ENCODE data around the gene ZNF268. TPM values are rescaled to one million over a fixed set of nuclear protein-coding genes. Genes with fewer than 3 reads are reported as not detected.

The ZNF268 gene
- total RNA-seq: 11.9 and 13.5 TPM in 2 replicates

GRCh38 chr12:133181238-133181959 lies at the start of gene ZNF268:
TSS of gene ZNF268 (plus strand) at chr12:133181495. CDS start at chr12:133181998, 503 bp downstream.

GRCh38 chr12:133235401-133236112 lies 54.3 kb downstream of the ZNF268 start, which contains the start of gene ANHX:
TSS of gene ANHX (minus strand) at chr12:133235877. CDS start at chr12:133234356, 1,521 bp downstream.

Other genes starting within 250 kb of the ZNF268 start
- gene ZNF605, start 225.2 kb upstream of the ZNF268 start, total RNA-seq: 2.8 and 3.7 TPM in 2 replicates
- gene ZNF26, start 195.1 kb upstream of the ZNF268 start, total RNA-seq: 1.8 and 3.9 TPM in 2 replicates
- 7.0 and 17.6 TPM in 2 replicates for gene ZNF84, start 144.0 kb upstream of the ZNF268 start, total RNA-seq
- gene ZNF140, start 100.6 kb upstream of the ZNF268 start, total RNA-seq: 10.0 and 10.4 TPM in 2 replicates
- gene ZNF891, start 51.2 kb upstream of the ZNF268 start, total RNA-seq: 0.11 and 0.23 TPM in 2 replicates
- 3.4 and 8.4 TPM in 2 replicates for gene ZNF10, start 50.9 kb upstream of the ZNF268 start, total RNA-seq
- gene ANHX, start 54.4 kb downstream of the ZNF268 start, total RNA-seq: not detected in 2 replicates